GM12892 (cell line): Measurements from ENCODE around the gene CD74.

Source experiments
- POLR2A ChIP-seq: IDR thresholded peaks from 2 replicates; pipeline ENCODE4 v1.6.1; 2011; ENCODE audit warnings: low read depth, low read length, control low read depth
- POLR2AphosphoS5 ChIP-seq: IDR thresholded peaks from 2 replicates; pipeline ENCODE4 v1.6.1; 2011; ENCODE audit warnings: low read depth, low read length, control low read depth
- TAF1 ChIP-seq: IDR thresholded peaks from 2 replicates; pipeline ENCODE4 v1.6.1; 2011; ENCODE audit warnings: low read depth, mild to moderate bottlenecking, control low read depth, low read length, borderline replicate concordance

DNA sequence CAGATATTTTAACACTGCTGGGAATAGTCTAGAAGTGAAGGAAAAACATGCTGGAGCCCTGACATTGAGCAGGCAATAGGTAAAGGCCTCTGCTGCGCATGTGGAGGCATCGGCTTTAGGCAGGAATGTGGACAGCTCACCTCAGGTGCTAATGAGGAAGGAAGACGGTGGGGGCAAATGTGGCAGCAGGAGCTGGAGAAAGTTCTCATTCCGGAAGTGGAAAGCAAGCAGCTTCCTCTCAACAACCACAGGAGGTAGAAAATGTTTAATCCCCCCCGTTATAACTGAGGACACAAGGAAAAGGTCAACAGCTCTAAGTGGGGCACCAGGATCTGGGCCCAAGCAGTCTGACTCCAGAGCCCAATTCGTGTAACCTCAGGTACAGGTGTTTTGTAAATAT lies 44.4 kb upstream of the CD74 start:
- TF ChIP-seq POLR2A (no peak), TAF1 (no peak), POLR2AphosphoS5 (no peak)
